Activated CD8-positive, alpha-beta memory T cell treated with anti-CD3 and anti-CD28 coated beads for 48 hours (primary cell): ENCODE measurements around the gene B3GNT3.

ENCODE experiments used
- DNase-seq, 3 experiments: peaks; one replicate each; pipeline ENCODE4 v3.0.0-alpha.2; 2020; ENCODE audit warnings: low read depth in 2 of 3, low spot score in 2 of 3

Gene B3GNT3

DNA sequence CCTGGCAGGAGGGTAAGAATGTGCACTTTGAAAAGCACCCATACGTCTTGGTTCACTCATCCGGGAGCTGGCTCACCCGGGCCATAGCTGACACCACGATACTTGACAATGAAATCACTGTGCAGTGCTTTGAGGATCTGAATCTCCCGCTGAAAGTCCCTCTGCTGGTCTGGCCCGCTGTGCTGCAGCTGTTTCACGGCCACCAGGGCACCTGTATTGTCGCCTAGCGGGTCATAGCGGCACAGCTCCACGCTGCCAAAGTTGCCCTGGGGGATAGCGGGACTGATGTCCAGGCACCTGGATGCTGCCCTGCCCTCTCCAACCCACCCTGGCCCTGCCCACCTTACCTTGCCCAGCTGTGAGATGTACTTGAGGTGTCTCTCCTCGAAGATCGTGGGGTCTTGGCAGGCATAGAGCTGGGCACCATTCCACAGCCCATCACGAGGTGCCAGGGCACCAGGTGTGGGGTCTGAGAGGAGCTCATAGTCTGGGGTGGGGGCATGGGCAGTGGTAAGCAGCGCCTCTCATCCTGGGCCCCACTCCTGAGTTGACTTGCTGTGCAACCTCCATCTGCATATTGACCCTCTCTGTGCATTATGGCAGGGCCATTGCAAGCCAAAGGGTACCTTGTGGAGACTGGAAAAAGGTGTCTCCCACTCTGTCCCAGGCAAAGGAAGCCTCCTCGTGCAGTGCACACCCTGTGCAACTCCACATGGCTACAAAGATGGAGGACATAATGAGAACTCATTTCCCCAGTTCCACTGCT lies 37.7 kb downstream of the B3GNT3 start:
- no peak for DNase-seq

DNA sequence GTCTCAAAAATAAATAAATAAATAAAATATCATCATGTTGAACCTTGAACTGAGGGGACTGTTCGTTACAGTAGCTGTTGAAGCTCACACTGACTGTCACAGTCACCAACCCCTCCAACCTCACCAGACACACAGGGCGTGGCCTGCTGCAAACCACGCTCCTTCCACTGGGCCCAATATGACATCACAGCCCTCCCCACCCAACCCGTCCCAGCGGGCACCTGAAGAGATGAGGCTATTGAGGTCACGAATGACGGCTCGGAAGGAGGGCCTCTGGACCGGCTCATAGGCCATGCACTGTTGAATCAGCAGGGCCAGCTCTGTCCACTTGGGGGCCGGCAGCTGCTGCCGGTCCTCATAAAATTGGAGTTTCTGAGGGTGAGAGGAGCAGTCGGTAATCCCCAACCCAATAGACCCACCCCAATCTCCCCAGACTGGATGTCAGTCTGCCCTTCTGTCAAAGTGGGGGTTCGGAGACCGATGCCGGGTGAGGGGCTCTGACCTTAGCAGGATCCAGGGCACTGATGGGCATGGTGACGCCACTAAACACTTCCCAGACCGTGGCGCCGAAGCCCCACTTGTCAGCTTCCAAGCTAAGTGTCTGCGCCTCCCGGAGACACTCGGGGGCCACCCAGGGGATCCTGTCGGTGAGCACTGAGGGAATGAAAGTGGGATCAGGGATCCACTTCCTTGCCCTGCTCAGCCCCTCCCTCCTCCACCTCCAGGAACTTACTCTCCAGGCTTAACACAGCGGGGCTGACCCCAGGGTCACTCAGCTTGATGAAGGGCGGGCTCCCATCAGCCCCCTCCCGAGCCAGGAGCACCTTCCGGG lies 39.6 kb downstream of the B3GNT3 start:
- DNase-seq = no peak

DNA sequence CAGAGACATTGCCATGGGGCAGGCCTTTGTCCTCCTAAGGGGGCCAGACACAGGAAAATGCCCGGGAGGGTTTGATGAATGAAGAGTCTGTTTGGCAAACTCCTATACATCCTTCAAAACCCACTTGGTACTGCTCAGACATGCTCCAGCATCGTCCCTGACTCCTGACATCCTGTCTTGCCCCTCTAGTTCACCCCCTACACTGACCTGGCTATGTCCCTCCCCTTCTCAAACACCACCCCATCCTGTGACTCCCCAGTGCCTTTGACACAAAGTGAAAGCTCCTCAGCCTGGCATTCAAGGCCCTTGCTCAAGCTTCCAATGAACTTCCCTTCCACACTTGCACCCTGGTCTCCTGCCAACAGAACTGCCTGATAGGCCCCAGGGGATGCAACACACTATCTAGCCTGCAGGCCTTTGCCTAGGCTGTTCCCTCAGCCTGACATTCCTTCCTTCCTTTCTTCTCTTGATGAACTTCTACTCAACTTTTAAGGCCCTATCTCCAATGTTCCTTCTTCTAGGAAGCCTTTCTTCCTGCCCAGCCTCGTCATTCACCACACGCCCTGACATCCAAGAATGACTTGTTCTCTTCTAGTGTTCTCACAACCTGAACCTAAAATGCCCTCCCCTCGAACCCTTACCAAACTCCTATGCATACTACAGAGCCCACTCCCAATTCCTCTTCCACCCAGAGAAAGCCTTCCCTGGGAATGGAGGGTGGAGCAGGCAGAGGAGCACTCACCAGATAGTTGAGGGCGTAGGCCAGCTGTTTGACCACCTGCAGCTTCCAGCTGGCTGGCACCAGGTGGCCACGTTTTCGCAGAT lies 40.5 kb downstream of the B3GNT3 start:
- no peak for DNase-seq

DNA sequence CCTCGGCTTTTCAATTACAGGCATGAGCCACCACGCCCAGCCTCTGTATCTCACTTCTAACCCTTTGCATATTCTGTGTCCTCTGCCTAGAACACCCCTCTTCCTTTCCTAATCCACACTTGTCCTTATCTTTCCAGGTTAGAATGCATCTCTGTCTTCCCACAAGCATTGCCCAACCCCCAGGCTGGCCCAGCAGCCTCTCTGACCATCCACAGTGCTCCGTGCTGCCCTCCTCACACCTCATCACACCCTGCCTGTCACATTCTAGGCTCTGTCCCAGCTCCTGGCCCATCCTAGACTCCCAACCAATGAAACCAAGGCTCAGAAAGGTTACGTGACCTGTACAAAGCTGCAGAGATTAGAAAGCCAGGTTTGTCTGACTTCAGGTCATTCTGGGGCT lies 41.6 kb downstream of the B3GNT3 start:
- no peak for DNase-seq

DNA sequence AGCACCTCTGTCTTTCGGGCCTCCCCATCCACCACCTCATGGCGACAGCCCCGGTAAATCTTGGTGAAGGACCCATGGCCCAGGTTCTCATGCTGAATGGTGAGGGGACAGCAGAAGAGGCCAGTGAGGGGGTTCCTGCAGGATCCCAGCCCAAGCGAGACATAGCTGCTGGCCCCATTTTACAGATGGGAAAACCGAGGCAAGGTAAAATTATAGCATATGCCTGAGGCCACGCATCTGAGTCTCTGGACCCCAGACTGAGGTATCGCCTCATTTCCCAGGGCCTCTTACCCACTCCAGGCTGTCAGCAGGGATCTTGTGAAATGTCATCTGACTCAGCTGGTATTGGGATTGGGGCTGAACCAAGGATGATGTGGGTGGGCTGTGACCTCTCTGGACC lies 43.0 kb downstream of the B3GNT3 start:
- DNase-seq = no peak

DNA sequence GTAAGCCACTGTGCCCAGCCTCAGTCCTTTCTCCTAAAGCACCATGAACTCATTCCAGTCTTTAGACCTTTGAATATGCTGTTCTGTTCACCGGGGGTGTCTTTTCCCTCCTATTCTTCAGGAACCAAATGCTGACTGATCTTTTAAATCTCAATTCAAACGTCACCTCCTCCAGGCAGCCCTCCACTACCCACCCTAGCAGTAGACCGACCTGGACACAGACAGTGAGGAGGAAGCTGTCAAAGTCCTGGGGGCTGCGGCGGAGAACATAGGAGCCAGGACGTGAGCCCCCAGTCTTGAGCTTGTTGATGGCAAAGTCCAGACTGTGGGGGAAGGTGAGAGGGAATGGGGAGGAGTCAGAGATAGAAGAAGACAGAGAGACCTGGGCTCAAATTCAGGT lies 45.1 kb downstream of the B3GNT3 start:
- no peak for DNase-seq

DNA sequence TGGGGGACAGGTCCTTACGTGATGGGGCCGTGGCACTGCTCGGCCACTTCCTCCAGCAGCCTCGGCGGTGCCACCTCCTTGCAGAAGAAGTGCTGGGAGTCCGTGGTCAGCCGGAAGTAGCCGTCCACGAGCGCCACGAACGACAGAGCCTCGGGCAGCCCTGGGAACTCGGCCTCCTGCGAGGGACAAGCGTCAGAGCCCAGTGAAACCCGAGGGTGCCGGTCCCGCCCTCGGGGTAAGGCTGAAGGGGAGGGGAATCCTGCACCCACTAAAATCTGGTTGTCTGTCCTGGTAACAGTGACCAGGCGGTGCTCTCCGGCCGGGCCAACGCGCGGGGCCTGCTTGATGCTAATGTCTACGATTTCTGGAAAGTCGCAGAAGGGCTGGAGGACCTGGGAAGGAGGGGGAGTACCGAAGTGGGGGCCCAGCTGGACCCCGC lies 46.5 kb downstream of the B3GNT3 start:
- no peak for DNase-seq

DNA sequence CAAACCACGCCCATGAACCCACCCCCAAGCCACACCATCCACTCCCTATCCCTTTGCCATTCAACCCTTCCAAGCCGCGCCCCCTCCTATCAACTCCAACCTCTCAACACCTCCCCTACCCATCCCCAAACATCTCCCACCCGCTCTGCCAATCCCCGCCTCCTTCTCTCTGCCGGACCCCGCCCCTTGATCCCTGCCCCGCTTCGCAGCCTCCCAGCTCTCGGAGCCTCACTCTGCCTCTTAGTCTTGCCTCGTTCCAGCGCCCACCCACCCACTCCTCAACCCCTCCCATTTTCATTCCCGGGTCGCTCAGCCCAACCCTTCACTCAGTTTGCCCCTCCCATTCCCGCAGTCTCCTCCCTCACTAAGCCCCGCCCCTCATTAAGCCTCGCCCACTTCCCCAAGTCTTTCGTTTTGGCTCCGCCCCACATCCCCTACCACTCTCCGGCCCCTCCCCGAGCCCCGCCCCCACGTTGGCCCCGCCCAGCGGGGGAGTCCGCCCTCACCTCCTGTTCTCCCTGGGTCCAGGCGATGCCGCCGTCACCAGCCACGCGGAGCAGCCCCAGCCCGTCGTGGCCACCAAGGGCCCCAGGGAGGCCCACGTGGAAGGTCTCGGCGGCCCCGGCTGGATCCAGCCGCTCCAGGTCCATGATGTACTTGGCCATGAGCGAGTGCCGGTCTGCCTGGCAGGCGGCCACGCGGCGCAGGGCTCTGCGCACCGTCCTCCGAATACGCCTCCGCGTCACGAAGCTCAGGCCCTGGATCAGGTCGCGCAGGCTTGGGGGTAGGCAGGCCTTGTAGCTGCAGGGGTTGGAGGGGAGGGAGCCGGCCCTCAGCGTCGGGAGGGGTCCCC lies 47.1 kb downstream of the B3GNT3 start:
- peak in 1 of 3 experiments; percentile 64 for DNase-seq

DNA sequence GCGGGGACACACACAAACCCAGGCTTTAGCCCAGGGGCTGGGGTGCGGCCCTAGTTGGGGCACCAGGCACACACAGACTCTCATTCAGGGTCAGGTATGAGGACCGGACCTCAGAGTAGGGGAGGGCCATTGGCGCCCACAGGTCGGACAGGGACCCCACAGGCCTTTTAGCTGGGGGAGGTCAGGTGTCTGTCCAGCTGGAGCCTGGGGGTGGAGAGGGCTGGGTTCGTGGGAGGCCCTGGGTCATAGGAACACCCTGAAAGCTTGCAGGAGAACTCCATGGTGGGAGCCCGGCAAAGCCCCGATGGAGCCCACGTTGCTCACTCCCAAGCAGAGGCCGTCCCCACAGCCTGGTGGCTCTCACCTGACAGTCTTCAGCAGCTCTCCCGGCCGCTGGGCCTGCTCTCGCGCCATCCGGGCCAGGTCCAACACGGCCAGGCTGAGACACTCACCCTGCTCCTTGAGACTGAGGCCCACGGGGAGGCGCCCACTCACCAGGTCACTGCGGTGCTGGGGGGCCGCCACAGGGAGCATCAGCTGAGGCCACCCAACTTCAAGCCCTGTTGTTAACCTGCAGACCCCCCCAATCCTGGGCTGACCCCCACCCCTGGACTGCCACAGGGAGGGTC lies 47.8 kb downstream of the B3GNT3 start:
- DNase-seq = no peak

DNA sequence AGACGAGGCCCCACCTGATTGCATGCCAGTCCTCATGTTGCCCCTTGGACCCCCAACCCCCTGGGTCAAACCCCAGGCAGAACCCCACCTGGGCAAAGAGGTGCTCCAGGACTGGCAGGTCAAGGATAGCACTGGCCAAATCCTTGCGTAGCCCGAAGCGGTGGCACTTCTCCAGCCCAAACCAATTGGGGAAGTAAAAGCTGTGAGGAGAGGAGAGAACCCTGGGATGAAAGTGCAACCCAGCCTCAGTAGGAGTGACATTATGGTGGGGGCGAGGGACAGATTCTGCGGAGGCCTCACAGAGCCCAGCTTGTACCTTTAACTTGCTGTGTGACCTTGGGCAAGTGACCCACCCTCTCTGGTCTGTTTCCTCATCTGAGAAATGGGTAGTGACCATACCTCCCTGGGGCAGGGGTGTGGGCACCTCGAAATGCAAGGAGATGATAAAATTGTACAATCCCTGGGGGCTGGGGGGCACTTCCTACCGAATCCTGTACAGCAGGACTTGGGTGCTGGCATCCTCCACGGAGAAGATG lies 48.4 kb downstream of the B3GNT3 start:
- DNase-seq = no peak

DNA sequence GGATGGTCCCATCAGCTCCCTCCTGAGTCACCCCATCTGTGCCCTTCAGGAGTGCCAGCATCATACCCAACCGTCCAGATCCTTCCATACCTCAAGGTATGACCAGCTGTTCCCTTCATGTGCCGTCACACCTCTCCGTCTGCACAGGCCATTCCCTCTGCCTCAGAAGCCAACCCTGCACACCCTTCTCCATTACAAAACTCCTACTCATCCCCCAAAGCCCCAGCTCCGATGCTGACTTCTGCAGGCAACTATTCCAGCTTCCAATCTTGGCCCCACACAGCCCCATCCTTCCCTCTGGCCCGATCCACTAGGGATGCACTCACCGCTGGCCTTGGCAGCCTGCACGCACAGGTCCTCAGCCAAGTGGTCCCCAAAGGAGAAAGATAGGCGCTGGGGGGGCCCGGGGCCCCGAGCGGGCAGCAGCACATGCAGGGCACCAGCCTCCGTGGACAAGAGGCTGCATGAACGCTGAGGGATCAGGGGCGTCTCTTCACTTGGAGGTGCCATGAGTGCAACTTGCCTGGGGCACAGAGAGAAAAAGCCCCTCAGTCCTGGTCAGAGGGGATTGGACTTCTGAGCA lies 49.1 kb downstream of the B3GNT3 start:
- DNase-seq = no peak

DNA sequence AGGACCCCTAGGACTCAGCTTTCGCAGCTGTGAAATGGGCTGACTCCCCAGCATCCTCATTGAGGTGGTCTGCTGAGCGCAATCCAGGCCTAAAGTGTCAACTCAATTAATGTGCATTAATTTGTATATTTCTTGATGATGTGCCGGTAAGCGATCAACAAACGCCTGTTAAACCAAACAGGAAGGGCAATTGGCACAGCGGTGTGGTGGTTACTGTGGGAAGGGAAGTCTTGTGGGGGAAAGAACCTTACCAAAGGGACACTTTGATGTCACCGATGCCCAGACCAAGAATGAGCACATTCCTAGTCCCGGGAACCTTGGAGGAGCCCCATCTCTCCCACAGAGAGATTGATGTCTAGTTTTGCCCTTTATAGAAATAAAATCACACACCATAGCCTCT lies 51.2 kb downstream of the B3GNT3 start:
- no peak for DNase-seq

DNA sequence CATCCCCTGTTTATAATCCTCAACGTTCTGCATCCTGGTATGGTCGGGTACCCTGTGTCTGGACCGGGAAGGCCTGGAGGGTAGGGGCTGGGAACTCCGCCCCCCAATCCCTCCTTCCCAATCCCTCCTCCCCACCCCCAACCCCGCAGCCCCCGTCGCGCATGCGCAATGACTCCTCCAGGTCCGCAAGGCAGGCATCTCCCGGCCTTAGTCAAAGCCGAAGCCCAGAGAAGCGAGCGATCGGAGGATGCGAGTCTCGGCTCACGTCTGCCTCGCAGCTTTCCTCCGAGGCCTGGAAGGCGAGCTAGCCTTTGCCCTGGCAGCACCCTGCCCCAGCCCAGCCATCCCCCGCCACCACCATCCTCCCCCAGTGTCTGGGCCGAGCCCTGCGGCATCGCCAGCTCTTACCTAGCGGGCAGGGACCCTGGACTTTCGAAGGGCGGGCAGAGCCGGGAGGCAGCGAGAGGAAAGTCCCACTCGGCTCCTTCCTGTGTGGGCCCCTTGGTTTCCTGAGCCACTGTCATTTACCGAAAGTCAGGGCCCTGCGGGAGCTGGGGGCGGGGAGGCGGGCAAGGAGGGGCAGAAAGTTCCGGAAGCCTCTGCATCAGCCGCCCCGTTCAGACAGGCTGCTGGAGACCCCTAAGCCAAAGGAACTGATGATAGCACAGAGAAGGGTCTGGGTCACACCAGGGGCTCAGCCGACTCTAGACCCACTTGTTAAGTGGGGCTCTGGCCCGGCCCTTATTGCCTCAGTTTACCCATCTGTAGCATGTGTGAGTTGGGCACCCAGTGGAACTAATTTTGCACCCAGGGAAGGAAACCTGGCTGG lies 52.8 kb downstream of the B3GNT3 start, which contains the start of gene JAK3:
Gene JAK3 (minus strand): TSS at position 445 of the 829 bp plus-strand sequence. CDS start 3,565 bp downstream, outside the sequence.
- DNase-seq = peak; percentile 74 to 83 (median 83)

DNA sequence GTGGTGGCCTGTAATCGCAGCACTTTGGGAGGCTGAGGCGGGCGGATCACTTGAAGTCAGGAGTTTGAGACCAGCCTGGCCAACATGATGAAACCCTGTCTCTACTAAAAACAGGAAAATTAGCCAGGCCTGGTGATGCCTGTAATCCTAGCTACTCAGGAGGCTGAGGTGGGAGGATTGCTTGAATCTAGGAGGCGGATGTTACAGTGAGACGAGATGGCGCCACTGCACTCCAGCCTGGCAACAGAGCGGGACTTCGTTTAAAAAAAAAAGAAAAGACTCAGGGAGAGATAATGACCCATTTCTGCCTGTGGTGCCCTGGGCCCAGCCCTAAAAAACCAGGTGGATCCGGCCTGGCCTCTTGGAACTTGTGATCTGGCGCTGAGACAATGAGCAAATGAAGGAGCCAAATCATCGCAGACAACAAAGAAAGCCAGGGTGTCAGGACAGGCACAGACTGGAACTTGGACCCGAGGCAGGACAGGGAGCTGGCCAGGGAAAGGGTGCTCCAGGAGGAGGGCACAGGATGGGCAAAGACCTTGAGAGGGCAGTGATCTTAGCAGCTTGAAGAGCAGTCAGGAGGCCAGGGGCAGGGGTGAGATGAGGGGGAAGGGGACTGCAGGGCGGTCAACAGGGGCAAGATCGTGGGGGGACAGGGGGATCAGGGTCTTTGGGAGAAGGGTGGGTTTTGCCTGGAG lies 53.8 kb downstream of the B3GNT3 start:
- no peak for DNase-seq

DNA sequence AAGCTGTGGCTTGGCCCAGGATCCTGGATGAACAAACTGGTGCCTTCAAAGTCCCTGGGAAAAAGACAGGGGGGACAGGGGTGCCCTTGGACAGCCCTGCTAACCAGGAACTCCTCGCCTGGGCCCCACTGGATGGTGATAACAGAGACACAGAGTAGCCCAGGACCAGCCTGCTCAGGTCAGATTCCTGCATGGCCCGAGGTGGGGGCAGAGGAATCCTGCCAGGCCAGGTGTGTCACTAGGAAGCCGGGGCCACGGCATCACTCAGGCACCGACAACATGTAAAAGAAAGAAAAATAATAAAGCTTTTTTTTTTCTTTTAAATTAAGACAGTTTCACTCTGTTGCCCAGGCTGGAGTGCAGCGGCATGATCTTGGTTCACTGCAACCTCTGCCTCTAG lies 59.1 kb downstream of the B3GNT3 start:
- DNase-seq = no peak

DNA sequence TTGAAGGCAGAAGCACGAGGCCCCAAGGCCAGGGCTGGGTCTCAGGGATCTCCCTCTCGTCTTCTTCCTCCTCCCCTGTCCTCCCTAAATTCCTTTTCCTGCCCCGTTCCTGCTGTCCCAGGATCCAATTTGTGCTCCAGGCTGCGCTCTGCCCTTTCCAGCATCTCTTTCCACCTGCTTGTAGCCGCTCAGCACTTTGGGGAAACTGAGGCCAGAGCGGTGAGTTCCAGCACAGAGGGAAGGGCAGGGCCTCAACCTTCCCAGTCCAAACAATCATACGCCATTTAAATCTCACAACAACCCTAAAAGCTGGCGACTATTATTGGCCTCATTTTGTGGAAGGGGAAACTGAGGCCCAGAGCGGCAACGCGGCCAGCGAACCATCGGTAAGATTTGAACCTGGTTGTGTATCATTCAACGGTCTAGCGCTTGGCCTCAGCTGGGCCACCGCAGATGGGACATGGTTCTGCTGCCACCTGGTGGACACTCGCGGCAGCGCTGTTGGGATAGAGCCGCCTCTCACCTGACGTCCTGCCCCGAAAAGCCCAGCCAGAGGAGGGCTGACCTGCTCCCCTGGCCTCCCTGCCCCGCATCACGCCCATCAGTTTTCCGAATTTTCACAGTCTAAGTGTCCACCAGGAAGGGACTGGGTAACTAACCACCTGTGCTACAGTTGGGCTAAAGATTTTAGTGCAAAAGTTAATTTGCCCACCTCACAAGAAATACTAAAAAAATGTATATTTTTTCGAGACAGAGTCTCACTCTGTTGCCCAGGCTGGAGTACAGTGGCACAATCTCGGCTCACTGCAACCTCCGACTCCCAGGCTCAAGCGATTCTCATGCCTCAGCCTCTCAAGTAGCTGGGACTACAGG lies 60.6 kb downstream of the B3GNT3 start:
- DNase-seq = peak; percentile 72 to 98 (median 98)
